ENCODE data around the gene BAIAP2.

The BAIAP2 gene

GRCh38 chr17:81042606-81043005 is 7.7 kb downstream of the BAIAP2 start:
- Histone ChIP-seq H3K27me3 (replicated peaks) (no peaks in the 10 kb centered on the region), H3K4me3 (ENCODE audit: low read depth, low read length) (no peak overlapping the region), H3K27ac (no peak overlapping the region), H3K36me3 (replicated peaks) (no peaks in the 10 kb centered on the region)
- in situ Hi-C loops (cut with HindIII; ENCODE audit: low pct_ligation_motif_present, low sequenced_read_pairs) = no loop called here
- no peak for TF ChIP-seq CTCF (IDR thresholded peaks at IDR 0.05; ENCODE audit: low read depth, low read length, missing control alignments)
- no peak for DNase-seq

GRCh38 chr17:81043319-81043724 is 8.4 kb downstream of the BAIAP2 start:
- Histone ChIP-seq H3K27ac (no peak overlapping the region), H3K4me3 (ENCODE audit: low read depth, low read length) (no peak overlapping the region), H3K36me3 (replicated peaks) (no peaks in the 10 kb centered on the region), H3K27me3 (replicated peaks) (no peaks in the 10 kb centered on the region)
- no peak for DNase-seq
- in situ Hi-C loops (cut with HindIII; ENCODE audit: low pct_ligation_motif_present, low sequenced_read_pairs) = no loop called here
- TF ChIP-seq CTCF (IDR thresholded peaks at IDR 0.05; ENCODE audit: low read depth, low read length, missing control alignments) = no peak

- Histone ChIP-seq H3K36me3 (replicated peaks) (no peaks in the 10 kb centered on the region), H3K27me3 (replicated peaks) (no peaks in the 10 kb centered on the region), H3K4me3 (ENCODE audit: low read depth, low read length) (no peak overlapping the region), H3K27ac (peak overlapping the region; percentile 50)
- in situ Hi-C loops (cut with HindIII; ENCODE audit: low pct_ligation_motif_present, low sequenced_read_pairs) = no loop called here
- no peak for TF ChIP-seq CTCF (IDR thresholded peaks at IDR 0.05; ENCODE audit: low read depth, low read length, missing control alignments)
- peak; percentile 25 for DNase-seq
Observed at GRCh38 chr17:81043725-81044427, 8.9 kb downstream of the BAIAP2 start.

GRCh38 chr17:81044428-81044763 is 9.4 kb downstream of the BAIAP2 start:
- DNase-seq = no peak
- no peaks in the 10 kb centered on the region for H3K36me3 ChIP-seq (replicated peaks)
- H3K4me3 ChIP-seq (ENCODE audit: low read depth, low read length) = no peak overlapping the region
- in situ Hi-C loops (cut with HindIII; ENCODE audit: low pct_ligation_motif_present, low sequenced_read_pairs) = no loop called here
- peak overlapping the region; percentile 50 for H3K27ac ChIP-seq
- no peak for TF ChIP-seq CTCF (IDR thresholded peaks at IDR 0.05; ENCODE audit: low read depth, low read length, missing control alignments)
- H3K27me3 ChIP-seq (replicated peaks) = no peaks in the 10 kb centered on the region

GRCh38 chr17:81044764-81045589 is 10.0 kb downstream of the BAIAP2 start:
- TF ChIP-seq CTCF (IDR thresholded peaks at IDR 0.05; ENCODE audit: low read depth, low read length, missing control alignments) = no peak

More at GRCh38 chr17:81044764-81045589, 10.0 kb downstream of the BAIAP2 start:
- H3K27ac ChIP-seq = peak overlapping the region; percentile 50
- H3K36me3 ChIP-seq (replicated peaks) = no peaks in the 10 kb centered on the region
- peak; percentile 79 for DNase-seq
- H3K27me3 ChIP-seq (replicated peaks) = no peaks in the 10 kb centered on the region
- in situ Hi-C loops (cut with HindIII; ENCODE audit: low pct_ligation_motif_present, low sequenced_read_pairs) = no loop called here
- no peak overlapping the region for H3K4me3 ChIP-seq (ENCODE audit: low read depth, low read length)

Measured in brain microvascular endothelial cell (primary cell).